WTC11 (cell line): ENCODE data around the gene CDH22. TPM values are rescaled to one million over a fixed set of nuclear protein-coding genes. Genes with fewer than 3 reads are reported as not detected.

Experiments
- ATAC-seq: fragments of 200-7000 bp; cut with Tn5 transposase; 2 replicates; pipeline ENCODE4 v1.10.0; 2021; ENCODE audit warnings: mild to moderate bottlenecking, moderate library complexity
- CTCF ChIA-PET: fragments of 300-600 bp; sonication (Branson Sonifier 250); formaldehyde crosslinking; loops from one replicate; lab custom pipeline; 2021; ENCODE audit warnings: antibody characterized with exemption; lab: Charles Lee
- POLR2A ChIA-PET: fragments of 350-600 bp; sonication (Branson Sonifier 250); formaldehyde crosslinking; loops from one replicate; lab custom pipeline; 2021; ENCODE audit warnings: antibody characterized with exemption; lab: Charles Lee
- DNase-seq: peaks from one replicate; pipeline ENCODE4 v3.0.0; 2021; ENCODE audit warnings: low spot score
- H3K27ac Mint-ChIP-seq: 2 replicates; pipeline ENCODE4 v1.8.0; 2021; ENCODE audit warnings: mixed read lengths
- H3K27me3 Mint-ChIP-seq: 2 replicates; pipeline ENCODE4 v1.8.0; 2021; ENCODE audit warnings: low read depth, mild to moderate bottlenecking, moderate library complexity, mixed read lengths
- H3K36me3 Mint-ChIP-seq: 2 replicates; pipeline ENCODE4 v1.8.0; 2021; ENCODE audit warnings: mixed read lengths
- H3K4me1 Mint-ChIP-seq: 2 replicates; pipeline ENCODE4 v1.8.0; 2022; ENCODE audit warnings: mixed read lengths
- H3K4me3 Mint-ChIP-seq: 2 replicates; pipeline ENCODE4 v1.8.0; 2021; ENCODE audit warnings: mild to moderate bottlenecking, moderate library complexity, mixed read lengths
- H3K9me3 Mint-ChIP-seq: 2 replicates; pipeline ENCODE4 v1.8.0; 2021; ENCODE audit warnings: mixed read lengths
- ARID4B ChIP-seq: sonication (generic); formaldehyde crosslinking; IDR thresholded peaks from 2 replicates; pipeline ENCODE4 v1.8.0; 2023; ENCODE audit warnings: missing genetic modification reagents, mild to moderate bottlenecking, borderline replicate concordance
- ATF1 ChIP-seq: sonication (generic); formaldehyde crosslinking; IDR thresholded peaks from 2 replicates; pipeline ENCODE4 v1.8.1; 2023; ENCODE audit warnings: mild to moderate bottlenecking, moderate library complexity, missing genetic modification reagents
- E2F5 ChIP-seq: sonication (generic); formaldehyde crosslinking; IDR thresholded peaks from 2 replicates; pipeline ENCODE4 v1.8.1; 2022; ENCODE audit warnings: mild to moderate bottlenecking, moderate library complexity, missing genetic modification reagents
- ELF4 ChIP-seq: sonication (generic); formaldehyde crosslinking; IDR thresholded peaks from 2 replicates; pipeline ENCODE4 v1.8.1; 2022; ENCODE audit warnings: low read depth, mild to moderate bottlenecking, moderate library complexity, missing genetic modification reagents
- GABPB1 ChIP-seq: sonication (generic); formaldehyde crosslinking; IDR thresholded peaks from 2 replicates; pipeline ENCODE4 v1.8.1; 2023; ENCODE audit warnings: mild to moderate bottlenecking, missing genetic modification reagents
- GRHL2 ChIP-seq: fragments of 250-450 bp; sonication (Bioruptor Pico); IDR thresholded peaks from 2 replicates; pipeline ENCODE4 v1.8.0; 2022; ENCODE audit warnings: mild to moderate bottlenecking, moderate library complexity; ENCODE audit not compliant: insufficient replicate concordance, severe bottlenecking
- GTF2I ChIP-seq: fragments of 250-450 bp; sonication (Bioruptor Pico); conservative IDR thresholded peaks from 2 replicates; pipeline ENCODE4 v1.4.0; 2021; ENCODE audit warnings: mild to moderate bottlenecking
- IRF1 ChIP-seq: sonication (generic); formaldehyde crosslinking; IDR thresholded peaks from 2 replicates; pipeline ENCODE4 v1.8.0; 2023; ENCODE audit warnings: missing genetic modification reagents
- MAX ChIP-seq: sonication (generic); formaldehyde crosslinking; IDR thresholded peaks from 2 replicates; pipeline ENCODE4 v1.8.0; 2022; ENCODE audit warnings: mild to moderate bottlenecking, missing genetic modification reagents
- MXD4 ChIP-seq: fragments of 250-450 bp; sonication (Bioruptor Pico); IDR thresholded peaks from 2 replicates; pipeline ENCODE4 v1.8.0; 2021; ENCODE audit warnings: mild to moderate bottlenecking, moderate library complexity, borderline replicate concordance
- NFATC4 ChIP-seq: fragments of 250-450 bp; sonication (Bioruptor Pico); IDR thresholded peaks from 2 replicates; pipeline ENCODE4 v1.9.0; 2021; ENCODE audit warnings: mild to moderate bottlenecking
- NFYB ChIP-seq: sonication (generic); formaldehyde crosslinking; conservative IDR thresholded peaks from 2 replicates; pipeline ENCODE4 v1.8.0; 2022; ENCODE audit warnings: low read depth, missing genetic modification reagents
- PRRX2 ChIP-seq: fragments of 250-450 bp; sonication (Bioruptor Pico); IDR thresholded peaks from 2 replicates; pipeline ENCODE4 v1.8.0; 2021; ENCODE audit warnings: mild to moderate bottlenecking
- SMAD3 ChIP-seq: sonication (generic); formaldehyde crosslinking; IDR thresholded peaks from 2 replicates; pipeline ENCODE4 v1.8.0; 2022; ENCODE audit warnings: missing genetic modification reagents, mild to moderate bottlenecking, borderline replicate concordance
- SMAD4 ChIP-seq: sonication (generic); formaldehyde crosslinking; IDR thresholded peaks from 2 replicates; pipeline ENCODE4 v1.8.0; 2022; ENCODE audit warnings: mild to moderate bottlenecking, missing genetic modification reagents
- TCF7 ChIP-seq: sonication (generic); formaldehyde crosslinking; IDR thresholded peaks from 2 replicates; pipeline ENCODE4 v1.8.0; 2022; ENCODE audit warnings: mild to moderate bottlenecking, low read depth, missing genetic modification reagents, moderate library complexity
- ZNF281 ChIP-seq: sonication (generic); formaldehyde crosslinking; IDR thresholded peaks from 2 replicates; pipeline ENCODE4 v1.8.0; 2023; ENCODE audit warnings: mild to moderate bottlenecking, missing genetic modification reagents
- ZSCAN18 ChIP-seq: fragments of 250-450 bp; sonication (Bioruptor Pico); IDR thresholded peaks from 2 replicates; pipeline ENCODE4 v2.1.2; 2022; ENCODE audit warnings: mild to moderate bottlenecking, moderate library complexity
- total RNA-seq: library from RNA; stranded (reverse); gene quantifications from 3 replicates; pipeline ENCODE4 v1.2.3, GENCODE V29; 2021

Gene CDH22
- total RNA-seq, 1 experiment from 2014 or later: 0.13 TPM

GRCh38 chr20:46161921-46162320, 146.4 kb downstream of the CDH22 start:
- Mint-ChIP-seq H3K36me3 (no peaks in the 10 kb centered on the region), H3K27me3 (peaks cover 7% of the 10 kb centered on the region), H3K27ac (no peak overlapping the region), H3K4me1 (no peaks in the 10 kb centered on the region), H3K9me3 (no peaks in the 10 kb centered on the region), H3K4me3 (no peak overlapping the region)
- no peak for DNase-seq
- ChIA-PET POLR2A (no interaction called here), CTCF (interaction anchor here (1.3 to 2.0 kb wide), 3 partner anchors 10 to 139 kb away, joined by 3 to 6 read pairs (median 6); no protein-coding TSS in a partner anchor)
- TF ChIP-seq GTF2I (CRISPR knock-in tag): no peak
- no peak for TF ChIP-seq GABPB1 (CRISPR knock-in tag)
- TF ChIP-seq E2F5 (CRISPR knock-in tag): no peak
- no peak for TF ChIP-seq PRRX2 (CRISPR knock-in tag)
- TF ChIP-seq ZSCAN18 (CRISPR knock-in tag): no peak
- no peak for TF ChIP-seq ARID4B (CRISPR knock-in tag)
- no peak for TF ChIP-seq TCF7 (CRISPR knock-in tag)
- no peak for TF ChIP-seq NFYB (CRISPR knock-in tag)
- TF ChIP-seq MXD4 (CRISPR knock-in tag): no peak
- TF ChIP-seq SMAD3: no peak
- no peak for TF ChIP-seq IRF1 (CRISPR knock-in tag)
- TF ChIP-seq SMAD4: no peak
- no peak for TF ChIP-seq ZNF281 (CRISPR knock-in tag)
- no peak for TF ChIP-seq MAX (CRISPR knock-in tag)
- TF ChIP-seq NFATC4 (CRISPR knock-in tag): no peak
- TF ChIP-seq ATF1 (CRISPR knock-in tag): no peak
- TF ChIP-seq GRHL2 (CRISPR knock-in tag): no peak
- no peak for TF ChIP-seq ELF4 (CRISPR knock-in tag)
- no peak for ATAC-seq
